Activated naive CD8-positive, alpha-beta T cell treated with anti-CD3 and anti-CD28 coated beads for 36 hours (primary cell): ENCODE data around the gene PPP2R5E. TPM values are rescaled to one million over a fixed set of nuclear protein-coding genes. Genes with fewer than 3 reads are reported as not detected.
"Not testable (repeated sequence)": the region's sequence is repeated elsewhere in the genome, so short reads cannot be mapped to it uniquely, and the experiment has no call there.

Experiments
- DNase-seq: peaks from one replicate; pipeline ENCODE4 v3.0.0; 2021
- H3K27ac Mint-ChIP-seq: one replicate; pipeline ENCODE4 v1.8.0; 2022; ENCODE audit warnings: mild to moderate bottlenecking, moderate library complexity, mixed read lengths
- H3K27me3 Mint-ChIP-seq: one replicate; pipeline ENCODE4 v1.8.0; 2022; ENCODE audit warnings: mild to moderate bottlenecking, mixed read lengths
- H3K36me3 Mint-ChIP-seq: one replicate; pipeline ENCODE4 v1.8.0; 2021; ENCODE audit warnings: mild to moderate bottlenecking, mixed read lengths
- H3K4me1 Mint-ChIP-seq: one replicate; pipeline ENCODE4 v1.8.0; 2021; ENCODE audit warnings: mixed read lengths
- H3K4me3 Mint-ChIP-seq: one replicate; pipeline ENCODE4 v1.8.0; 2022; ENCODE audit warnings: mild to moderate bottlenecking, moderate library complexity, mixed read lengths
- H3K9me3 Mint-ChIP-seq: one replicate; pipeline ENCODE4 v1.8.0; 2022; ENCODE audit warnings: mixed read lengths
- total RNA-seq, 2 experiments: library from RNA; stranded (reverse); gene quantifications; one replicate each; pipeline ENCODE4 v1.2.3, GENCODE V29; 2021

Gene PPP2R5E
- total RNA-seq: 10 to 100 TPM; 42.8 to 44.8 TPM

DNA sequence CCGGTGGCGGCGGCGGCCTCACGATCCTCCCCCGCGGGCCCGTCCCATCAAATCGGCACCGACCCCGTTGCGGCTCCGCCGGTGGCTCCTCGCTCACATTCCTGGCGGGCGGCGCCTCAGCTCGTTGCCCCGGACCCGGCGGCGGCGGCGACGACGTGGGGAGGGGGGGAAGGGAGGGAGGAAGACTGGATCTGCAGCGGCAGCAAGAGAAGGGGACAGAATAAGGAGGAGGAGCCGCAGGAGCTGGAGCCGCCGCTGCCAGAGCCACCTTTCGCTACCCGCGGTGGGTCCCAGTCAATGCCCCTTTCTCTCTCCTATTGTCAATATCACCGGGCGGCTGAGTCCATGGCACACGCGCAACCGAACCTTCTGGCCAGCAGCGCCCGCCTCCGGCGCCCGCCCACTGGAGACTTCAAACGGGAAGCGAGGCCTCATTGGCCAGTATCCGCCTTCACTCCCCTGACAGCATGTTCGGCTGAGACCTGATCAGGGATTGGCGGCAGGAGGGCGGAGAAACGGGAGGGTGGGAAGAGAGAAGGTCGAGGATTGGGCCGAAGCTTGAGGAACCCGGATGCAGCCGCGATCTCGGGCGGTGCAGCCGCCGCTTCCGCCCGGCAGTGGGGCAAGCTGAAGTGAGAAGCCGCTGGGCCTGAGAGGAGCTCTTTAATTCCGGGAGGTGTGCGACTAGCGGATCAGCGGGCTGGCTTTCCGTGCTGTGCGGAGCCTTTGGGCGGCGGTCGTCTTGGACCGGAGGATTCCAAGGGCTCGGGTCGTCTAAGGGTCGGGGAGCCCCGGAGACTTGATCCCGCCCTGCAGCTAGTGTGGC, at the start of gene PPP2R5E:
Gene PPP2R5E, minus strand, starts transcription at position 378 of the 826 bp plus-strand sequence. CDS start 3,692 bp downstream, outside the sequence.
- Mint-ChIP-seq H3K27me3 (no peaks in the 10 kb centered on the region), H3K4me3 (peak within 1 kb of the TSS; percentile 89), H3K36me3 (peaks cover 13% of the 10 kb centered on the region), H3K4me1 (peaks cover 22% of the 10 kb centered on the region), H3K9me3 (no peaks in the 10 kb centered on the region), H3K27ac (peak within 1 kb of the TSS; percentile 91)
- peak; percentile 97 for DNase-seq

DNA sequence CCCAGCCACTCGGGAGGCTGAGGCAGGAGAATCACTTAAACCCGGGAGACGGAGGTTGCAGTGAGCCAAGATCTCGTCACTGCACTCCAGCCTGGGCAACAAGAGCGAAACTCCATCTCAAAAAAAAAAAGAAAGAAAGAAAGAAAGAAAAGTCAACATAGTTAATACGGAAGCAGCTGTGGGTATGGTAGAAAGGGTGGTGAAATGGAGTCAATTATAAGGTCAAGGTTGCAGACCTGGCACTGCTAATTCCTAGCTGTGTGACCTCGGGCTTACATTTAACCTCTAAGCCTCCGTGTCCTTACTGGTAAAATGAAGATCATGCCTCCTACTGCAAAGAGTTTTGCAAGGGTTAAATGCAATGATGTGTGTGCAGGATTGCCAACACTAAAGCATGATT, 39.9 kb upstream of the PPP2R5E start:
- not testable (repeated sequence) for H3K27me3 Mint-ChIP-seq, H3K9me3 Mint-ChIP-seq, H3K4me3 Mint-ChIP-seq, H3K4me1 Mint-ChIP-seq, H3K36me3 Mint-ChIP-seq, H3K27ac Mint-ChIP-seq, DNase-seq

GRCh38 chr14:63581491-63581890, 38.3 kb upstream of the PPP2R5E start:
- Mint-ChIP-seq H3K9me3 (no peaks in the 10 kb centered on the region), H3K36me3 (no peaks in the 10 kb centered on the region), H3K4me3 (no peak overlapping the region), H3K27me3 (peaks cover 6% of the 10 kb centered on the region), H3K27ac (no peak overlapping the region), H3K4me1 (no peaks in the 10 kb centered on the region)
- no peak for DNase-seq

GRCh38 chr14:63578300-63578699, 35.1 kb upstream of the PPP2R5E start:
- Mint-ChIP-seq H3K27me3 (peaks cover 6% of the 10 kb centered on the region), H3K9me3 (no peaks in the 10 kb centered on the region), H3K36me3 (no peaks in the 10 kb centered on the region), H3K4me3 (no peak overlapping the region), H3K4me1 (peaks cover 1% of the 10 kb centered on the region), H3K27ac (no peak overlapping the region)
- DNase-seq: no peak

- peaks cover 1% of the 10 kb centered on the region for H3K4me1 Mint-ChIP-seq
- no peak overlapping the region for H3K27ac Mint-ChIP-seq
- H3K36me3 Mint-ChIP-seq: no peaks in the 10 kb centered on the region
- no peaks in the 10 kb centered on the region for H3K27me3 Mint-ChIP-seq
- H3K9me3 Mint-ChIP-seq: no peaks in the 10 kb centered on the region
- H3K4me3 Mint-ChIP-seq: no peak overlapping the region
- DNase-seq: no peak
Observed at GRCh38 chr14:63573581-63573980, 30.4 kb upstream of the PPP2R5E start.

DNA sequence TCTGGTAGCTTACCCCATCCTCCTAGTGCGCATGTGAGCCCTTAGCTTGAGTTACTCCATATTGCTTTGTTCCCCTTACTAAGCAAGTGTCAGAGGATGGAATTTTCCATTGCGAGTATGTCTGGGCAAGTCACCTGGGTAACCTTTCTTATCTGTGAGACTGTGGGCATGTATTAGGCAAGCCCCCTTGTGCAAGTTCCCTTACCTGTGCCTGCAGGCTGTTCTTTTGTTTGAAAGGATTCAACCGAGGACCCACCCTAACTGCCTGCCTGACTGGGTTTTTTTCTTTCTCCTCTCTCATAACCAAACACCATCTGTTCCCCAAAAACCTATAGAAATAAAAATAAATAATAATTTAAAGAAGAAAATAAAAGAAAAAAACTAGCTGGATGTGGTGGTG, 22.3 kb upstream of the PPP2R5E start:
- no peaks in the 10 kb centered on the region for H3K36me3 Mint-ChIP-seq
- no peaks in the 10 kb centered on the region for H3K4me1 Mint-ChIP-seq

GRCh38 chr14:63564318-63564717, 21.1 kb upstream of the PPP2R5E start:
- Mint-ChIP-seq H3K4me3 (no peak overlapping the region), H3K27ac (no peak overlapping the region), H3K27me3 (no peaks in the 10 kb centered on the region), H3K36me3 (no peaks in the 10 kb centered on the region), H3K9me3 (no peaks in the 10 kb centered on the region), H3K4me1 (no peaks in the 10 kb centered on the region)
- DNase-seq: no peak

More for the DNA sequence above, 22.3 kb upstream of the PPP2R5E start:
- Mint-ChIP-seq H3K27ac (no peak overlapping the region), H3K27me3 (no peaks in the 10 kb centered on the region), H3K9me3 (no peaks in the 10 kb centered on the region), H3K4me3 (no peak overlapping the region)
- no peak for DNase-seq

GRCh38 chr14:63563370-63564026, 20.3 kb upstream of the PPP2R5E start:
- H3K27ac Mint-ChIP-seq: no peak overlapping the region
- DNase-seq: no peak
- no peaks in the 10 kb centered on the region for H3K36me3 Mint-ChIP-seq
- no peaks in the 10 kb centered on the region for H3K9me3 Mint-ChIP-seq
- no peaks in the 10 kb centered on the region for H3K4me1 Mint-ChIP-seq
- H3K4me3 Mint-ChIP-seq: no peak overlapping the region
- H3K27me3 Mint-ChIP-seq: no peaks in the 10 kb centered on the region

DNA sequence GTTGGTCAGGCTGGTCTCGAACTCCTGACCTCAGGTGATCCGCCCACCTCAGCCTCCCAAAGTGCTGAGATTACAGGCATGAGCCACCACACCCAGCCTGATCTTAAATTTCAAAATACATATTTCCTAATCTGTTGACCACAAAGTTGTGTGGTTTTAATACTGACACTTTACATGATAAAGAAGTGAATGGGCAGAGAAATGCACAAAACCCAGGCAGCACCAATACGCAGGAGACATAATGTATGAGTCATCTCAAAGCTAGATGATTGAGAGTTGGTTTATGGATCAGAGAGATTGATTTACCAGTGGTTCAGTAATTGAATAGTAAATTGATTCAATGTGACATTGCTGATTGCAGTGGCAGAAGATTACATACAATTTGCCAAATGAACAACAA, 19.2 kb upstream of the PPP2R5E start:
- Mint-ChIP-seq H3K9me3 (no peaks in the 10 kb centered on the region), H3K27me3 (no peaks in the 10 kb centered on the region), H3K27ac (no peak overlapping the region), H3K4me1 (no peaks in the 10 kb centered on the region), H3K4me3 (no peak overlapping the region), H3K36me3 (no peaks in the 10 kb centered on the region)
- DNase-seq: no peak

DNA sequence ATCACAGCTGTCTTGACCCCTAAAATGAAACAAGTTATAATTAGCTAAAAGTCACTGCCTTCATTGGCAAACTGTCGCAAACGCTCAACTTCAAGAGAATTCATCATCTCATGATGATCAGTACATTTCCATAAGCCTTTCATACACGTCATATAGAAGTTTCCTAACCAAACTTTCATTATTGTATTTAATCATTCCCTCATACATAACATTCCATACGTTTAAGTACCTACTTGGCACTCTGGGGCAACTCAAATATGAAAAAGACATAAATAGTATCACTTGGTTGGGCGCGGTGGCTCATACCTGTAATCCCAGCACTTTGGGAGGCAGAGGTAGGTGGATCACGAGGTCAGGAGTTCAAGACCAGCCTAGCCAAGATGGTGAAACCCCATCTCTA, 12.4 kb upstream of the PPP2R5E start:
- peaks cover 3% of the 10 kb centered on the region for H3K4me1 Mint-ChIP-seq
- H3K36me3 Mint-ChIP-seq: no peaks in the 10 kb centered on the region
- no peak overlapping the region for H3K27ac Mint-ChIP-seq
- no peak overlapping the region for H3K4me3 Mint-ChIP-seq
- no peaks in the 10 kb centered on the region for H3K9me3 Mint-ChIP-seq
- H3K27me3 Mint-ChIP-seq: no peaks in the 10 kb centered on the region
- no peak for DNase-seq

- Mint-ChIP-seq H3K9me3 (no peaks in the 10 kb centered on the region), H3K4me1 (peaks cover 3% of the 10 kb centered on the region), H3K4me3 (no peak overlapping the region), H3K36me3 (no peaks in the 10 kb centered on the region), H3K27ac (no peak overlapping the region), H3K27me3 (no peaks in the 10 kb centered on the region)
- DNase-seq: no peak
Observed at GRCh38 chr14:63551332-63551731, 8.2 kb upstream of the PPP2R5E start.

DNA sequence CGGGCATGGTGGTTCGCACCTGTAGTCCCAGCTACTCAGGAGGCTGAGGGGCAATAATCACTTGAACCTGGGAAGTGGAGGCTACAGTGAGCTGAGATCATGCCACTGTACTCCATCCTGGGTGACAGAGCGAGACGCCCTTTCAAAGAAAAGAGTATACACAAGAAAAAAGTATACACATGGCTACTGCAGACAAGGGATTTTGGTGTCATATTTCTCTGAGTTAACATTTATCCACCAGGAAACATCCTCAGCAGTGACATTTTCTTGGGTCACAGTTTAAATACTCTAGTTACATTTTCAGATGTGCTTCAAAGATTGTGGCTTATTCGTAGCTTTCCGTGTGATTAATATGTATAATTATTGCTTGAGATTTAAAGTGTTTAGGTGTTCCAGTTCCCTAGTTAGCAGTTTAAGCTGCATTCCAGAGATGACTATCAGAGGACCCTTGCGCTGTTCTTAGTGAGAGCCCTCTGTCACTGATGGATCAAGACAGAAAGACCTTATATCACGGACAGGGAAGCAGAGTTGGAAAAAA, 4.7 kb upstream of the PPP2R5E start:
- no peak for DNase-seq
- Mint-ChIP-seq H3K27ac (no peak overlapping the region), H3K36me3 (no peaks in the 10 kb centered on the region), H3K4me3 (no peak overlapping the region), H3K9me3 (no peaks in the 10 kb centered on the region), H3K27me3 (no peaks in the 10 kb centered on the region), H3K4me1 (peaks cover 13% of the 10 kb centered on the region)

GRCh38 chr14:63545431-63545830, 2.3 kb upstream of the PPP2R5E start:
- H3K27ac Mint-ChIP-seq: no peak overlapping the region
- H3K4me3 Mint-ChIP-seq: no peak overlapping the region
- no peaks in the 10 kb centered on the region for H3K27me3 Mint-ChIP-seq
- peaks cover 22% of the 10 kb centered on the region for H3K4me1 Mint-ChIP-seq
- peaks cover 5% of the 10 kb centered on the region for H3K36me3 Mint-ChIP-seq
- no peaks in the 10 kb centered on the region for H3K9me3 Mint-ChIP-seq
- no peak for DNase-seq

DNA sequence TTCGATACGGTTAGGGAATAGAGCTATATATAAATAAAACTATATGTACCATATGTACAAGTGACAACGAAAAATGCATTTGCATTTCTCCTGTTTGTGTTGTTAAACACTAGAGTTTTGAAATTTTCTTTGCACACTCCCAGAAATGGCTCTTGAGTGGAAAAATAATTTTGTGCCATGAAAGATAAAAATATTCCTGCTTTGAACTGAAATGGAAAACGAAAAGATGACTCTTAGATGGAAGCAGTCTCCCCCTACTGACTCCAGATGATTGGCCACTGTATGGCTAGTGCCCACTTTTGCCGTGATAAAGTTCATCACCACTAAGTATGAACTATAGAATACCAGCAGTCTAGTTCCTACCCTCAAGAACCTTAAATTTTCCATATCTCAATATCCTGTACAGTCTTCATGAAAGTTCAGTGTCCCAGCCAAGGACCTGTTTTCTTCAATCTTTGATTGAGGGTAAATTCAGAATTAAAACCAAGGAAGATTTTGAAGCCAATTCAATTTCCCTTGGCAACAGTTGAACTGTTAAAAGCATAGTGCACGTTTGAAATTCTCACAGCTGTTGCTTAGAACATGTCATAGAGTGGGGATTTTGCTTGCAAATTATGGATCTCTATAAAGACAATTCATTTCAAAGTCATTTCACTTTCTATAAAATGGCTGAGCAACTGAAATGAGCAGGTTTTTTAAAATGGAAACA, 1.6 kb upstream of the PPP2R5E start:
- H3K27ac Mint-ChIP-seq: no peak overlapping the region
- peak overlapping the region; percentile 89 for H3K4me3 Mint-ChIP-seq
- peaks cover 5% of the 10 kb centered on the region for H3K36me3 Mint-ChIP-seq
- peaks cover 22% of the 10 kb centered on the region for H3K4me1 Mint-ChIP-seq
- H3K27me3 Mint-ChIP-seq: no peaks in the 10 kb centered on the region
- no peaks in the 10 kb centered on the region for H3K9me3 Mint-ChIP-seq
- no peak for DNase-seq

GRCh38 chr14:63543826-63544406, 739 bp upstream of the PPP2R5E start:
- Mint-ChIP-seq H3K4me1 (peaks cover 22% of the 10 kb centered on the region), H3K4me3 (peak overlapping the region; percentile 89), H3K27me3 (no peaks in the 10 kb centered on the region), H3K36me3 (peaks cover 13% of the 10 kb centered on the region), H3K27ac (peak overlapping the region; percentile 91), H3K9me3 (no peaks in the 10 kb centered on the region)
- DNase-seq: no peak
